MCF 10A (cell line): ENCODE results near the gene FECH. TPM values are rescaled to one million over a fixed set of nuclear protein-coding genes. Genes with fewer than 3 reads are reported as not detected.

Experiments
- BruUV-seq: library from RNA; stranded (reverse); fragments of 400-500 nt; replicated peaks from 2 replicates; lab custom pipeline; 2021; lab: Mats Ljungman, UMichigan
- CTCF ChIA-PET: fragments of 300-600 bp; sonication (Branson Sonifier 250); formaldehyde crosslinking; extraction: SDS; loops from one replicate; lab custom pipeline; 2021; ENCODE audit warnings: antibody characterized with exemption, inconsistent platforms; lab: Yijun Ruan, JAX
- POLR2A ChIA-PET: fragments of 300-600, 350-650 bp; sonication (Branson Sonifier 250); formaldehyde crosslinking; extraction: SDS; loops from one replicate; lab custom pipeline; 2020; ENCODE audit warnings: antibody characterized with exemption, inconsistent platforms; lab: Yijun Ruan, JAX
- DNase-seq: peaks from one replicate; pipeline ENCODE4 v3.0.0-alpha.2; 2018; ENCODE audit not compliant: unreplicated experiment
- H3K27ac Mint-ChIP-seq: one replicate; pipeline ENCODE4 v1.8.0; 2022; ENCODE audit warnings: mild to moderate bottlenecking, low read depth, mixed read lengths; ENCODE audit not compliant: unreplicated experiment
- H3K27me3 Mint-ChIP-seq: one replicate; pipeline ENCODE4 v1.8.0; 2022; ENCODE audit warnings: mixed read lengths; ENCODE audit not compliant: insufficient read depth, unreplicated experiment
- H3K36me3 Mint-ChIP-seq: one replicate; pipeline ENCODE4 v1.8.0; 2022; ENCODE audit warnings: mild to moderate bottlenecking, moderate library complexity, mixed read lengths; ENCODE audit not compliant: insufficient read depth, unreplicated experiment
- H3K4me1 Mint-ChIP-seq: one replicate; pipeline ENCODE4 v1.8.0; 2022; ENCODE audit warnings: mixed read lengths; ENCODE audit not compliant: insufficient read depth, unreplicated experiment
- H3K4me3 Mint-ChIP-seq: one replicate; pipeline ENCODE4 v1.8.0; 2022; ENCODE audit warnings: mild to moderate bottlenecking, moderate library complexity, mixed read lengths; ENCODE audit not compliant: unreplicated experiment
- H3K9me3 Mint-ChIP-seq: one replicate; pipeline ENCODE4 v1.8.0; 2022; ENCODE audit warnings: mixed read lengths; ENCODE audit not compliant: unreplicated experiment
- CTCF ChIP-seq: fragments of 200-600 bp; IDR thresholded peaks from one replicate; pipeline ENCODE4 v1.8.0; 2022; ENCODE audit warnings: antibody characterized with exemption, mild to moderate bottlenecking; ENCODE audit not compliant: unreplicated experiment
- intact Hi-C: fragments of 100-400 bp; cut with micrococcal nuclease; formaldehyde crosslinking; loops from 2 replicates; pipeline ENCODE4 v1.14.1; 2022
- total RNA-seq: library from RNA; stranded (reverse); gene quantifications from 2 replicates; pipeline ENCODE4 v1.2.3, GENCODE V29; 2022

The FECH gene
- total RNA-seq, 1 experiment from 2014 or later: 23.4 TPM

- ChIA-PET CTCF (no interaction called here), POLR2A (no interaction called here)
Measured at GRCh38 chr18:57555134-57555533, 31.4 kb downstream of the FECH start.

DNA sequence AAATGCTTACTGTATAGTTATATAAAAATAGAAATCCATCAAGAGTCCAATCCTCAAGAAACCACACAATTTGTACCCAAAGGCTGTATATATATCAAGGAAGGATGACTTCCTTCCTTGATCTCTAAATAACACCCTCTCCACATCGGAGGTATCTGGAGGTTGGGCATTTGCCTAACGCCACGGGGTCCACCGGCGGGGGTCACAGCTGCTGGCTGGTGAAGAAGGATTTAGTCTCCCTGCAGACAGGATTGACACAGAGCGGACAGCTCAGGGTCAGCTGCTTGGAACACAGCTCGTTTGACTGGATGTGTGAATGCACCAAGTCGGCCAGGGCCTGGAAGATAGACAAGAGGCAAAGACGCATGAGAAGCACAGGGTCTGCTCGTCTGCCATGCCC, 36.0 kb downstream of the FECH start:
- intact Hi-C loops: no loop called here
- BruUV-seq: no TSS peak
- Mint-ChIP-seq H3K27ac (no peak overlapping the region), H3K4me1 (no peaks in the 10 kb centered on the region), H3K27me3 (no peaks in the 10 kb centered on the region), H3K9me3 (no peaks in the 10 kb centered on the region), H3K36me3 (peaks cover 28% of the 10 kb centered on the region), H3K4me3 (no peak overlapping the region)
- POLR2A ChIA-PET: no interaction called here
- TF ChIP-seq CTCF: no peak
- CTCF ChIA-PET: interaction anchor here (0.5 to 1.6 kb wide), 2 partner anchors 12 to 803 kb away, joined by 3 to 5 read pairs; no protein-coding TSS in a partner anchor
- no peak for DNase-seq

More at GRCh38 chr18:57555134-57555533, 31.4 kb downstream of the FECH start:
- no TSS peak for BruUV-seq
- Mint-ChIP-seq H3K27me3 (no peaks in the 10 kb centered on the region), H3K27ac (no peak overlapping the region), H3K36me3 (peaks cover 57% of the 10 kb centered on the region), H3K9me3 (no peaks in the 10 kb centered on the region), H3K4me3 (no peak overlapping the region), H3K4me1 (no peaks in the 10 kb centered on the region)
- no peak for DNase-seq
- intact Hi-C loops: no loop called here
- TF ChIP-seq CTCF: no peak

DNA sequence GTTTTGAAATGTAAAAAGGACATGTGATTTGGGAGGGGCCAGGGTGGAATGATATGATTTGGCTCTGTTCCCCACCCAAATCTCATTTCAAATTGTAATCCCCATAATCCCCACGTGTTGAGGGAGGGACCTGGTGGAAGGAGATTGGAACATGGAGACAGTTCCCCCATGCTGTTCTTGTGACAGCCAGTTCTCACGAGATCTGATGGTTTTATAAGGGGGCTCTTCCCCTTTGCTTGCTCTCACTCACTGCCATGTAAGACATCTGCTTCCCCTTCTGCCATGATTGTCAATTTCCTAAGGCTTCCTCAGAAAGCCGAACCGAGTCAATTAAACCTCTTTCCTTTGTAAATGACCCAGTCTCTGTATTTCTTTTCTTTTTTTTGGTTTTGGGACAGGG, 39.2 kb downstream of the FECH start:
- no peaks in the 10 kb centered on the region for H3K4me1 Mint-ChIP-seq
- intact Hi-C loops: no loop called here
- no peak overlapping the region for H3K4me3 Mint-ChIP-seq
- no peaks in the 10 kb centered on the region for H3K27me3 Mint-ChIP-seq
- DNase-seq: no peak
- BruUV-seq: no TSS peak
- H3K27ac Mint-ChIP-seq: no peak overlapping the region
- H3K9me3 Mint-ChIP-seq: no peaks in the 10 kb centered on the region
- POLR2A ChIA-PET: no interaction called here
- TF ChIP-seq CTCF: no peak
- CTCF ChIA-PET: no interaction called here
- H3K36me3 Mint-ChIP-seq: peaks cover 14% of the 10 kb centered on the region

DNA sequence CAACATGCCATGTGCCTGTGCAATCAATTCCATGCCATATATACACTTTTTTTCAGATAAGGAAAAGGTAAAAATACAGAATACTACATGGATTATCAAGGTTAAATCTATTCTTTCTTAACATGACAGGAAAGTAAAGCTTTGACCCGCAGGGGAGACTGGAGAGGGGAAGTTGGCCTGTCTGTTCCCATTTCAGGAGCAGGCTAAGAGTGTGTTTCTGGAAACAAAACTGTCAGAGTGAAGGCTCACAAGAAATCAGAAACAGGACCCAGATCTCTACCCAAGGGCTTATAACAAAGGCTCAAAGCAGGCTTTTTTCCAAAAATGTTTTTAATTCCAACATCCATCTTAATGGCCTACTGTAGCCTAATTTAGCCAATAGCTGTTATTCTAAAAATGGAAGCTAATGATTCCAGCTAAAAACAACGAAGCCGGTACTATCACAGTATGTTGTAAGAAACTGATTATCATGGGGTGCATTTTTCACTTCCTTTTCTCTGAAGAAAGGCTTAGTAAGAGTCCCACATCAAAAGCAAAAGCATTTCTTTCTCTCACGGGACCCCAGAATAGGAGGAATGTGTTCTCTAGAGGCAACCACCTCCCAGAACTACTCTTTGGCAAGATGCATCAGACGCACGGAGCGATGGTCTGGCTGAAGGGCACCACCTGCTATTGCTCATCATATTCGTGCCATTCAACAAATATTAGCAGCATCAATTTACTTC, 41.4 kb downstream of the FECH start:
- intact Hi-C loops: no loop called here
- H3K4me3 Mint-ChIP-seq: no peak overlapping the region
- H3K9me3 Mint-ChIP-seq: no peaks in the 10 kb centered on the region
- BruUV-seq: no TSS peak
- no peak for DNase-seq
- H3K27ac Mint-ChIP-seq: no peak overlapping the region
- H3K27me3 Mint-ChIP-seq: no peaks in the 10 kb centered on the region
- ChIA-PET CTCF (interaction anchor here (0.5 to 0.6 kb wide), 2 partner anchors 733 to 825 kb away, joined by 3 read pairs; no protein-coding TSS in a partner anchor), POLR2A (interaction anchor here (1.0 kb wide), 1 partner anchor 11 kb away, joined by 3 read pairs; no protein-coding TSS in a partner anchor)
- H3K4me1 Mint-ChIP-seq: no peaks in the 10 kb centered on the region
- H3K36me3 Mint-ChIP-seq: peaks cover 8% of the 10 kb centered on the region
- TF ChIP-seq CTCF: no peak
